Lower leg skin (tissue), 4 donors: ENCODE results near the gene RNF5. TPM values are rescaled to one million over a fixed set of nuclear protein-coding genes. Genes with fewer than 3 reads are reported as not detected.
"Not testable (repeated sequence)": the region's sequence is repeated elsewhere in the genome, so short reads cannot be mapped to it uniquely, and the experiment has no call there.

Experiments
- DNase-seq, 2 donors: peaks; one replicate each; pipeline ENCODE4 v3.0.0-alpha.2; 2019; ENCODE audit warnings: low spot score in 2 of 2
- H3K4me3 ChIP-seq: fragments of 200-600 bp; sonication (generic); 2 replicates; pipeline ENCODE4 v1.5.1; 2017; ENCODE audit warnings: mild to moderate bottlenecking, low read depth; ENCODE audit not compliant: poor library complexity, severe bottlenecking
- CTCF ChIP-seq, 3 donors: fragments of 450-650 bp; IDR thresholded peaks; one replicate each; pipeline ENCODE4 v1.5.1; 2016; ENCODE audit warnings: antibody characterized with exemption in 3 of 3, mild to moderate bottlenecking in 3 of 3, moderate library complexity in 2 of 3
- POLR2A ChIP-seq, 2 donors: fragments of 450-650 bp; IDR thresholded peaks; one replicate each; pipeline ENCODE4 v1.6.1; 2016 to 2017; ENCODE audit warnings: antibody characterized with exemption in 2 of 2, mild to moderate bottlenecking in 1 of 2, moderate library complexity in 1 of 2
- WGBS, 2 donors: methylation state at CpG; one replicate each; pipeline ENCODE4 v1.1.5; 2018; 5-methylcytosine and 5-hydroxymethylcytosine counted together
- intact Hi-C: fragments of 100-400 bp; cut with DNase I; formaldehyde crosslinking; loops from one replicate; pipeline ENCODE4 v1.15.0; 2023; ENCODE audit warnings: low total_unique reads
- total RNA-seq, 4 donors: library from RNA; depleted of rRNA; stranded (reverse); fragments of >200 nt; gene quantifications; one replicate each; pipeline ENCODE4 v1.1.0, GENCODE V29; 2016

RNF5 gene
- total RNA-seq, 4 donors from 2014 or later: 52.4 to 75.3 (median 56.8) TPM

DNA sequence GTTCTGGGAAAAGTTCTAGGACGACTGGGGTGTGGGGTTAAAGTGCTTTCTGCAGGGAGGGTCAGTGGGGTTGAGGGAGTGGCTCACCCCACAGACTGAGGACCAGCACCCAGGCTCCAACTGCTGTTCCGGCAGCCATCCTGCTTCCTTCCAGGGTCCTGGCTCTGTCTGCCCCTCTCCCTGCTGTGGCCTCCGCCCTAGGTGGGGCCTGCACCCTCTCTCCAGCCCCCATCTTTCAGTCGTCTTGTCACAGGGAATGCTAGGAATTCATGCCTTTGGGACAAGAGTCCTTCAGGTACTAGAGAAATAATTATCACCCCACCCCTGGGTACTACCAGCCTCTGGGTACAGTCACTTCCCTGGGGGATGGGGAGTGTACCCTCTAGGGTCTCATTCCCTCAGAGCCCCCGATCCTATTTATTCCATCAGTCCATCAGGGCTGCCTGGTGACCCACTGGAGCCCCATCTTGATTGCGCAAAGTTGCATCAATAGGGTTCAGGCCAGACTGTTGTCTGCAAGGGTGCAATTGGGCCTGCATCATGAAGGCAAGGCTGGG is 6.0 kb downstream of the RNF5 start, which contains the start of gene AGER:
Gene AGER, minus strand, starts transcription at position 170 of the 557 bp plus-strand sequence. Its CDS starts 31 bp downstream, at position 139.
- 69 to 72% methylated on average over 6 of the region's 6 CpGs for WGBS, 2 donors
- no peak within 1 kb of the TSS for H3K4me3 ChIP-seq
- TF ChIP-seq POLR2A (IDR thresholded peaks at IDR 0.05) (no peak), CTCF (IDR thresholded peaks at IDR 0.05) (no peak)
- no peak for DNase-seq
- intact Hi-C loops: no loop called here

DNA sequence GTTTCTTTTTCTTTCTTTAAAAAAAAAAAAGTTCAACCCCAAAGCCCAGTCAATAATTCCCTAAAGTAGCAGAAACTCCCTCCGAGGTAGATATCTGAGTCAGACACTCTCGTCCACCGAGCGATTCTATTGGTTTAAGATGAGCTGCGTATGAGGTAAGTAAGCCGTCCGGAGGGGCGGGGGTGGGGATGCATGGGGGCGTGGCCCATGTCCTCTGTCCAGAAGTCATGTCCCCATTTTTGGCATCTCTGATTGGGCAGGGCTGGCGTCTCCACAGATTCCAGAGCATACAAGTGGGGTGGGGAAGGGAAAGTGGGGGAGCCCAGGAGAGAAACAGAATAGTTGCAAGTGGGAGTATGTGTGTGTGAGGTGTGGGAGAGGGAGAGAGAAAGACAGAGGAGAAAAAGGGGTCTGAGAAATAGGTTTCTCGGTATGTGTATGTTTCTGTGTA is 7.5 kb downstream of the RNF5 start:
- H3K4me3 ChIP-seq, intact Hi-C loops: not testable (repeated sequence)
- 19 to 28% methylated on average over 11 of the region's 11 CpGs for WGBS, 2 donors
- peak; percentile 84 to 96 for DNase-seq

DNA sequence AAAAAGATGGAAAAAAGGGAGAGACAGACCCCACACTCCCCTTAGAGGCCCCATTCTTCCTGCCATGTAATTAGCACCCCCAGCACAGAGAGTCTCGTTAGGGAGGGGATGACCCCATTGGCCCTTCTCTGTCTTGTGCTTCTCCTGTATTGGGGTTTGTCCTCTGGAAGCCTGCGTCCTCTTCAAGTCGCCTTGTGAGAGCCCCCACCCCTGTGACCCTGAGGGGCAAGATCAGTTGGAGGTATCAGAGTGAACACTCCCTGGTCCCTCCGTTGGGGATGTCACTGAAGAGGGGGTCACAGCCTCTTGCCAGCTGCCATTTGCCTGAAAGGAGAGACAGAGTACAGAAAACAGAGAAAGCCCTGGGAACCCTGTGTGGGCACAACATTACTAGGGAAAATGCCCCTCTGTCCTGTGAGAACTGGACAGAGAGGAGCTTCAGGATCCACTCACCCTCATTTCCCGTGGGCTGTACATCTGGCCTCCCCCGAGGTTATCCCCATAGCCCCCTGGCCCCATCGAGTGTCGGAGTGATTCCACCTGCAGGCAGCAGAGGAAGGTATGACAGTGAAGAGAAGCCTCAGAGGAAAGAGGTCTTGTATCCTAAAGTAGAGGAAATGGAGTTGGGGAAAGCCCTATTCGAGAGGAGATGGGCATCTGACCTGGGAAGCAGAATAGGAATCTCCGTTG is 8.1 kb downstream of the RNF5 start:
- WGBS, 2 donors: 62 to 64% methylated on average over 10 of the region's 10 CpGs
- H3K4me3 ChIP-seq, intact Hi-C loops, DNase-seq: not testable (repeated sequence)

GRCh38 chr6:32187009-32187709 is 9.0 kb downstream of the RNF5 start:
- WGBS, 2 donors: 63 to 65% methylated on average over 12 of the region's 12 CpGs
- no peak overlapping the region for H3K4me3 ChIP-seq
- intact Hi-C loops: no loop called here
- DNase-seq: no peak
- TF ChIP-seq POLR2A (IDR thresholded peaks at IDR 0.05): no peak
- TF ChIP-seq CTCF (IDR thresholded peaks at IDR 0.05): no peak

DNA sequence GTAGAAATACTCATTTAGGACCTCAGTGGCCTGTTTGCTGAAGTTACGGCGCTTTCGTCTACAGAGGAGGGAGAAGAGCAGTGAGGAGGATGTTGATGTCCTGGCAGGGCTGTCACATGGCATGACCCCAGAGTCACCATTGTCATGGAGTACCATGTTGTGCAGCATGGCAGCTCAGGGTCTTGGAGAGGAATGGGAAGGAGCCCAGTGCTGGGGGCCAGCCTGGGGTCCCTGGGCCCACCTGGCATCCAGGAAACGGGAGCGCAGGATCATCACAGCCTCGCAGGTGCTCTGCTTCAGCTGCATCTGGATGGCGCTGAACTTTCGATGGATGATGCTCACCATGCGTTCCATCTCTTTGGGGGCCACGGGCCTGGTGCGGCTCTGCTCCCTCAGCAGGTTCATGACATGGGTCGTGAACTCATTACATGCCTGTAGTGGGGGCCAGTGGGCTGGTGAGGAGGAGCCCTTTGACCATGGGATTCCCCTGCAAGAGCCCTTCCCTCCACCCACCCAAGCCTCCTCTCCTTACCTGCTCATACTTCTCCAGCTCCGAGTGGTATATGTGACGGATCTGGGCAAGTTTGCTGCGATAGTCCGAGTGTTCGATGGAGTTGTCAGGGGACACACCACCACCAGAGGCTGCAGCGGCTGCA is 9.6 kb downstream of the RNF5 start:
- H3K4me3 ChIP-seq, DNase-seq, intact Hi-C loops: not testable (repeated sequence)
- WGBS, 2 donors: 72 to 94% methylated on average over 12 to 18 of the region's 18 CpGs

GRCh38 chr6:32188381-32189068 is 10.3 kb downstream of the RNF5 start:
- no peak for TF ChIP-seq CTCF (IDR thresholded peaks at IDR 0.05)
- TF ChIP-seq POLR2A (IDR thresholded peaks at IDR 0.05): no peak
- DNase-seq: no peak
- H3K4me3 ChIP-seq: peak overlapping the region; percentile 53
- intact Hi-C loops: no loop called here
- 9 to 10% methylated on average over 10 to 13 of the region's 13 CpGs for WGBS, 2 donors
